Trophoblast cell (in vitro differentiated cells and primary cell): ENCODE data around the gene NXT1.

Experiments
- DNase-seq, 2 donors: peaks; one replicate each; pipeline ENCODE4 v3.0.0-alpha.2; 2016
- H2AFZ ChIP-seq: 2 replicates; pipeline ENCODE4 v1.6.1; 2013; ENCODE audit warnings: low read length, moderate library complexity, mild to moderate bottlenecking; ENCODE audit not compliant: insufficient read depth, poor library complexity
- H2AK5ac ChIP-seq: 2 replicates; pipeline ENCODE4 v1.6.1; 2013; ENCODE audit warnings: mild to moderate bottlenecking, low read length
- H2BK120ac ChIP-seq: 2 replicates; pipeline ENCODE4 v1.6.1; 2013; ENCODE audit warnings: low read length, mild to moderate bottlenecking, moderate library complexity; ENCODE audit not compliant: insufficient read depth, poor library complexity
- H2BK12ac ChIP-seq: 2 replicates; pipeline ENCODE4 v1.6.1; 2013; ENCODE audit warnings: mild to moderate bottlenecking, low read length, moderate library complexity
- H2BK5ac ChIP-seq: 2 replicates; pipeline ENCODE4 v1.6.1; 2013; ENCODE audit warnings: low read length, low read depth, moderate library complexity, mild to moderate bottlenecking; ENCODE audit not compliant: poor library complexity
- H3K14ac ChIP-seq: 2 replicates; pipeline ENCODE4 v1.6.1; 2013; ENCODE audit warnings: mild to moderate bottlenecking, low read length
- H3K18ac ChIP-seq: 2 replicates; pipeline ENCODE4 v1.6.1; 2013; ENCODE audit warnings: mild to moderate bottlenecking, low read length
- H3K23ac ChIP-seq: 2 replicates; pipeline ENCODE4 v1.6.1; 2013; ENCODE audit warnings: low read length
- H3K27ac ChIP-seq: 2 replicates; pipeline ENCODE4 v1.5.1; 2013; ENCODE audit warnings: low read depth, mild to moderate bottlenecking, inconsistent platforms, low read length, moderate library complexity
- H3K27me3 ChIP-seq: 2 replicates; pipeline ENCODE4 v1.6.1; 2013; ENCODE audit warnings: inconsistent platforms, mild to moderate bottlenecking, low read length, moderate library complexity; ENCODE audit not compliant: insufficient read depth
- H3K36me3 ChIP-seq, 2 experiments: 1 replicate in 1 of 2; 2 replicates in 1 of 2; pipeline ENCODE4 v1.6.1; 2013; ENCODE audit warnings: low read length in 2 of 2, mild to moderate bottlenecking in 2 of 2, moderate library complexity in 1 of 2; ENCODE audit not compliant: insufficient read depth in 2 of 2, control insufficient read depth in 1 of 2
- H3K4ac ChIP-seq: 2 replicates; pipeline ENCODE4 v1.6.1; 2013; ENCODE audit warnings: low read depth, mild to moderate bottlenecking, low read length, moderate library complexity
- H3K4me1 ChIP-seq, 2 experiments: 1 replicate in 1 of 2; 2 replicates in 1 of 2; pipeline ENCODE4 v1.6.1; 2013; ENCODE audit warnings: low read length in 2 of 2, mild to moderate bottlenecking in 2 of 2, moderate library complexity in 1 of 2; ENCODE audit not compliant: insufficient read depth in 2 of 2, control insufficient read depth in 1 of 2
- H3K4me2 ChIP-seq: 2 replicates; pipeline ENCODE4 v1.6.1; 2013; ENCODE audit warnings: inconsistent platforms, mild to moderate bottlenecking, low read length, moderate library complexity
- H3K4me3 ChIP-seq: 2 replicates; pipeline ENCODE4 v1.5.1; 2013; ENCODE audit warnings: mild to moderate bottlenecking, low read depth, low read length, inconsistent platforms
- H3K79me1 ChIP-seq: one replicate; pipeline ENCODE4 v1.6.1; 2013; ENCODE audit warnings: low read length
- H3K79me2 ChIP-seq: 2 replicates; pipeline ENCODE4 v1.6.1; 2013; ENCODE audit warnings: low read length, mild to moderate bottlenecking; ENCODE audit not compliant: control insufficient read depth, insufficient read depth, poor library complexity
- H3K9ac ChIP-seq: 2 replicates; pipeline ENCODE4 v1.6.1; 2013; ENCODE audit warnings: mild to moderate bottlenecking, low read length
- H3K9me3 ChIP-seq: 2 replicates; pipeline ENCODE4 v1.6.1; 2013; ENCODE audit warnings: low read depth, mild to moderate bottlenecking, control low read depth, inconsistent platforms, low read length; ENCODE audit not compliant: insufficient read depth
- H4K12ac ChIP-seq: 2 replicates; pipeline ENCODE4 v1.6.1; 2013; ENCODE audit warnings: low read depth, mild to moderate bottlenecking, low read length, moderate library complexity
- H4K8ac ChIP-seq: 2 replicates; pipeline ENCODE4 v1.6.1; 2013; ENCODE audit warnings: low read depth, mild to moderate bottlenecking, low read length, moderate library complexity
- H4K91ac ChIP-seq: one replicate; pipeline ENCODE4 v1.6.1; 2013; ENCODE audit warnings: low read depth, mild to moderate bottlenecking, low read length, moderate library complexity
- WGBS: extraction: QIAGEN DNeasy Blood & Tissue Kit; methylation state at CpG from one replicate; pipeline ENCODE4 v1.1.7; 2013; ENCODE audit warnings: missing lambda C conversion rate; ENCODE audit not compliant: insufficient read length, insufficient coverage; ENCODE audit errors: extremely low coverage; 5-methylcytosine and 5-hydroxymethylcytosine counted together

The NXT1 gene

GRCh38 chr20:23393996-23394775, 43.6 kb downstream of the NXT1 start:
- no CpG with 5 or more reads among the region's 4 CpGs for WGBS
- H3K14ac ChIP-seq = no peak overlapping the region
- H2BK5ac ChIP-seq = no peak overlapping the region
- H4K12ac ChIP-seq = no peak overlapping the region
- no peak overlapping the region for H3K4me2 ChIP-seq
- H3K79me1 ChIP-seq = no peaks in the 10 kb centered on the region
- no peak overlapping the region for H3K27ac ChIP-seq
- no peak overlapping the region for H3K9ac ChIP-seq
- no peak for DNase-seq
- H2AK5ac ChIP-seq = no peak overlapping the region
- no peak overlapping the region for H2BK12ac ChIP-seq
- no peaks in the 10 kb centered on the region for H3K4me1 ChIP-seq
- H3K9me3 ChIP-seq = peaks cover 2% of the 10 kb centered on the region
- H3K4me3 ChIP-seq = no peak overlapping the region
- H2BK120ac ChIP-seq = no peak overlapping the region
- H3K79me2 ChIP-seq = no peaks in the 10 kb centered on the region
- no peak overlapping the region for H3K18ac ChIP-seq
- H3K36me3 ChIP-seq = peaks cover 6 to 21% of the 10 kb centered on the region in 2 experiments
- no peak overlapping the region for H4K8ac ChIP-seq
- no peak overlapping the region for H2AFZ ChIP-seq
- H3K23ac ChIP-seq = no peak overlapping the region
- H3K4ac ChIP-seq = no peak overlapping the region
- no peak overlapping the region for H4K91ac ChIP-seq
- H3K27me3 ChIP-seq = no peaks in the 10 kb centered on the region

- Histone ChIP-seq H4K8ac (no peak overlapping the region), H3K79me2 (no peaks in the 10 kb centered on the region), H3K27me3 (no peaks in the 10 kb centered on the region), H2BK120ac (no peak overlapping the region), H3K14ac (no peak overlapping the region), H3K9ac (no peak overlapping the region), H3K79me1 (no peaks in the 10 kb centered on the region), H2BK12ac (no peak overlapping the region), H4K12ac (no peak overlapping the region), H3K36me3 (peaks cover 3 to 17% of the 10 kb centered on the region in 2 experiments), H4K91ac (no peak overlapping the region), H3K4ac (no peak overlapping the region), H3K4me2 (no peak overlapping the region), H3K27ac (no peak overlapping the region), H2AK5ac (no peak overlapping the region), H2AFZ (no peak overlapping the region), H3K18ac (no peak overlapping the region), H3K4me3 (no peak overlapping the region), H3K4me1 (no peaks in the 10 kb centered on the region), H3K9me3 (peaks cover 2% of the 10 kb centered on the region), H2BK5ac (no peak overlapping the region), H3K23ac (no peak overlapping the region)
- no peak for DNase-seq
- no CpG with 5 or more reads among the region's 6 CpGs for WGBS
Measured at GRCh38 chr20:23396950-23397627, 46.5 kb downstream of the NXT1 start.

GRCh38 chr20:23397961-23398360, 47.4 kb downstream of the NXT1 start:
- no peak for DNase-seq
- no peak overlapping the region for H3K18ac ChIP-seq
- H3K9ac ChIP-seq = no peak overlapping the region
- no peak overlapping the region for H4K8ac ChIP-seq
- peaks cover 3 to 13% of the 10 kb centered on the region in 2 experiments for H3K36me3 ChIP-seq
- H2BK120ac ChIP-seq = no peak overlapping the region
- no peaks in the 10 kb centered on the region for H3K4me1 ChIP-seq
- H3K9me3 ChIP-seq = peaks cover 2% of the 10 kb centered on the region
- no peak overlapping the region for H3K27ac ChIP-seq
- H3K4ac ChIP-seq = no peak overlapping the region
- no peak overlapping the region for H4K91ac ChIP-seq
- H2BK5ac ChIP-seq = no peak overlapping the region
- H4K12ac ChIP-seq = no peak overlapping the region
- WGBS = no CpG with 5 or more reads among the region's 2 CpGs
- H3K4me2 ChIP-seq = no peak overlapping the region
- no peaks in the 10 kb centered on the region for H3K27me3 ChIP-seq
- no peak overlapping the region for H2AFZ ChIP-seq
- H3K79me1 ChIP-seq = no peaks in the 10 kb centered on the region
- no peak overlapping the region for H3K4me3 ChIP-seq
- no peak overlapping the region for H2BK12ac ChIP-seq
- H3K79me2 ChIP-seq = no peaks in the 10 kb centered on the region
- H3K14ac ChIP-seq = no peak overlapping the region
- no peak overlapping the region for H2AK5ac ChIP-seq
- H3K23ac ChIP-seq = no peak overlapping the region

- H3K14ac ChIP-seq = no peak overlapping the region
- no peak overlapping the region for H3K4ac ChIP-seq
- H3K4me3 ChIP-seq = no peak overlapping the region
- no peak overlapping the region for H3K9ac ChIP-seq
- H3K27ac ChIP-seq = no peak overlapping the region
- H3K18ac ChIP-seq = no peak overlapping the region
- no peak overlapping the region for H2AK5ac ChIP-seq
- H2BK120ac ChIP-seq = no peak overlapping the region
- H3K79me2 ChIP-seq = no peaks in the 10 kb centered on the region
- no peaks in the 10 kb centered on the region for H3K9me3 ChIP-seq
- H2BK5ac ChIP-seq = no peak overlapping the region
- H3K27me3 ChIP-seq = no peaks in the 10 kb centered on the region
- H2AFZ ChIP-seq = no peak overlapping the region
- no peaks in the 10 kb centered on the region for H3K79me1 ChIP-seq
- H4K12ac ChIP-seq = no peak overlapping the region
- H4K91ac ChIP-seq = no peak overlapping the region
- H2BK12ac ChIP-seq = no peak overlapping the region
- H3K4me1 ChIP-seq = no peaks in the 10 kb centered on the region
- DNase-seq = peak in 1 of 2 donors; percentile 20
- H3K36me3 ChIP-seq = peaks cover 0 to under 1% of the 10 kb centered on the region in 2 experiments
- WGBS = no CpG with 5 or more reads among the region's 6 CpGs
- H4K8ac ChIP-seq = no peak overlapping the region
- H3K23ac ChIP-seq = no peak overlapping the region
- H3K4me2 ChIP-seq = no peak overlapping the region
Measured at GRCh38 chr20:23399568-23400241, 49.1 kb downstream of the NXT1 start.
